Endometrium (tissue), 2 donors: Measurements from ENCODE around the gene INSM2.

Experiments used
- FAIRE-seq: peaks from 2 replicates; lab custom pipeline; 2012; peaks lifted over from hg19 to GRCh38; lab: Jason Lieb, UNC
- donor health status: control.
- donor health status: control.

INSM2 gene

GRCh38 chr14:35543006-35543405, 9.0 kb downstream of the INSM2 start:
- no peak for FAIRE-seq

GRCh38 chr14:35549551-35549950, 15.6 kb downstream of the INSM2 start:
- FAIRE-seq: no peak

GRCh38 chr14:35551081-35551480, 17.1 kb downstream of the INSM2 start:
- FAIRE-seq: no peak

GRCh38 chr14:35553808-35554207, 19.8 kb downstream of the INSM2 start:
- FAIRE-seq: no peak

GRCh38 chr14:35556548-35556947, 22.6 kb downstream of the INSM2 start:
- FAIRE-seq: no peak

GRCh38 chr14:35557221-35557747, 23.3 kb downstream of the INSM2 start:
- no peak for FAIRE-seq

- FAIRE-seq: no peak
Measured at GRCh38 chr14:35558680-35559079, 24.7 kb downstream of the INSM2 start.

- no peak for FAIRE-seq
Measured at GRCh38 chr14:35565871-35566464, 32.0 kb downstream of the INSM2 start.

GRCh38 chr14:35571598-35571997, 37.6 kb downstream of the INSM2 start:
- FAIRE-seq: no peak

- FAIRE-seq: no peak
Measured at GRCh38 chr14:35573911-35574310, 39.9 kb downstream of the INSM2 start.

GRCh38 chr14:35576260-35576659, 42.3 kb downstream of the INSM2 start:
- no peak for FAIRE-seq

- no peak for FAIRE-seq
Measured at GRCh38 chr14:35576856-35577255, 42.9 kb downstream of the INSM2 start.

- FAIRE-seq: no peak
Measured at GRCh38 chr14:35578135-35578534, 44.2 kb downstream of the INSM2 start.

- FAIRE-seq: no peak
Measured at GRCh38 chr14:35578639-35579038, 44.7 kb downstream of the INSM2 start.
